CD4-positive, alpha-beta T cell treated with Interleukin-17A for 4 hours (primary cell): ENCODE measurements around the gene S100A13.
A peak's percentile ranks its signal among the peaks of the same experiment; 100 is the strongest.
"Not testable (repeated sequence)": the region's sequence is repeated elsewhere in the genome, so short reads cannot be mapped to it uniquely, and the experiment has no call there.

Experiments
- DNase-seq: peaks from one replicate; pipeline ENCODE4 v3.0.0-alpha.2; 2020; ENCODE audit warnings: mixed read lengths

S100A13 gene

DNA sequence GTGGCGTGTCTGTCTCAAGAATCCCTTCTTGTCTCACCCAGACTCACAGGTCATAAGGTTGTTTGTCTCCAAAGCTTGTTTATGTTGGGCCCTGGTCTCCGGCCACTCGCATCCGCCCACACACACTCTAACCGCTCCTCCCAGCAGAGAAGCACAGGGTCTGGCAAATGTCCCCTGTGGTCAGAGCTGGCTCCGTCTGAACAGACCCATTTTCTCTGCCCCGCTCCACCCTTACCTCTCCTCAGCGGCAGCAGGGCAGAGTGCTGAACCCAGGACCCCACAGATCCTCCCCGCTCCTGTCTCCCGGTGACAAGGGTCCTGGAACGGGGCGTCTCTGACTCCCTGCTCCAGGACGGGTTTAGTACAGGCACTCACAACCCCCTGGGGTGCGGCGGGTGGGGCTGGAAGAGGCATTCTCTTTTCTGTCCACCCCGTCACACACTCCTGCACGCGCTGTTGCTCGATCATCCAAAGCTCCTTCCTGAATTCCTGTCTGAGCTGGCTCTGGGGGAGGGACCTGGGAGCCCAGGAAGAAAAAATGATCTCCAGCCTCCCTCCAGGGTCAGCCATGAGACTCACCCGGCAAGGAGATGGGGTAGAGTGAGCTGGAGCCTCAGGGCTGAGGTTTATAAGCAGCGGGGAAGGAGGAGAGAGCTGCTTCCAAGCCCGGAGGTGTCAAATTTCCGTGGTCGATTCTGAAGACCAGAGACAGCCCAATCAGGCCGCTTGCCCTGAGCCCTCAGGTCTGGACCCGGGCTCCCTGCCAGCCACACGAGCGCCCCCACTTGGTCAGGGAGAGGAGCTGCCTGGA is at the start of gene S100A13:
Gene S100A13 (minus strand): TSS at position 602 of the 811 bp plus-strand sequence. CDS start 1,033 bp downstream, outside the sequence.
- peak; percentile 20 for DNase-seq

- DNase-seq: no peak
Measured at GRCh38 chr1:153673511-153673910, 46.2 kb upstream of the S100A13 start.

- peak; percentile 46 for DNase-seq
Measured at GRCh38 chr1:153671628-153672353, 44.5 kb upstream of the S100A13 start.

DNA sequence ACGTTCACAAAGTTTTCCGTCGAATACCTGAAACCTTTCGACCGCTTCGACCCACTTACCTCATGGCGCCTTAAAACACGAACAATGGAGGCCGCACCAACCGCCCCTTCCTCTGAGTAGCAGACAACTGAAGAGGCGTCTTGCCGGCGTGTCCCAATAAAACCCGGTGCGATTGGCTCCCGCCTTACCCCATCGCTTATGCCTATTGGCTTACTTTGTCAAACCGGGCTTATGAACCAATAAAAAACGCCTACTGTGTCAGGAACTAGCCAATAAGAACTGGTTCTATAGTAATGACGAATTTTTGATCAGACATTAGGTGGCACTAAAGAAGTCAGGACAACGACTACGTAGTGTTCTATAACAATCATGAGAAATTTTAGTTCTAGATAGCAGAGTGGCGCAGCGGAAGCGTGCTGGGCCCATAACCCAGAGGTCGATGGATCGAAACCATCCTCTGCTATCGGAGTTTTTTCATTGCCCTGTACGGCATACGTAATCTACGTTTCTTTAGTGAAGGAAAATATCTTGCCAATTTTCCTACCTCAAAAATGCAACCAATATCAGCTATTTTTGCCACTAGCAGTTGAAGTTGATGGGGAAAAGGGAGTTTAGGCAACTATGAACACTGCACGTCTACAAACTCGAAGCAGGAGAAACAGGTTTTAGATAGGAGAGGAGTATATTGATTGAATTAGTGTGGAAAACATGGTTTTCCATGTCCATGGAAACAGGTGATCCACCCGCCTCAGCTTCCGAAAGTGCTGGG is 43.7 kb upstream of the S100A13 start, which contains the start of gene ILF2:
Gene ILF2 (minus strand): TSS at position 135 of the 769 bp plus-strand sequence. CDS start 71 bp downstream, at position 64.
- peak; percentile 96 for DNase-seq

- DNase-seq: peak; percentile 27
Measured at GRCh38 chr1:153670257-153670858, 43.1 kb upstream of the S100A13 start.

GRCh38 chr1:153669606-153670005 is 42.3 kb upstream of the S100A13 start:
- DNase-seq: no peak

DNA sequence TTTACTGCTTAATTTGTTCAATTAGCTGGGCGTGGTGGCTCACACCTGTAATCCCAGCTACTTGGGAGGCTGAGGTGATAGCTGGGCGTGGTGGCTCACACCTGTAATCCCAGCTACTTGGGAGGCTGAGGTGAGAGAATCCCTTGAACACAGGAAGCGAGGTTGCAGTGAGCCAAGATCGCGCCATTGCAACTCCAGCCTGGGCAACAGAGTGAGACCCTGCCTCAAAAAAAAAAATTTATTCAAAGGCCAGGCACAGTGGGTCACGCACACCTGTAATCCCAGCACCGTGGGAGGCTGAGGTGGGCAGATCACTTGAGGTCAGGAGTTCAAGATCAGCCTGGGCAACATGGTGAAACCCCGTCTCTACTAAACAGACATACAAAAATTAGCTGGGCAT is 41.4 kb upstream of the S100A13 start:
- DNase-seq: not testable (repeated sequence)

DNA sequence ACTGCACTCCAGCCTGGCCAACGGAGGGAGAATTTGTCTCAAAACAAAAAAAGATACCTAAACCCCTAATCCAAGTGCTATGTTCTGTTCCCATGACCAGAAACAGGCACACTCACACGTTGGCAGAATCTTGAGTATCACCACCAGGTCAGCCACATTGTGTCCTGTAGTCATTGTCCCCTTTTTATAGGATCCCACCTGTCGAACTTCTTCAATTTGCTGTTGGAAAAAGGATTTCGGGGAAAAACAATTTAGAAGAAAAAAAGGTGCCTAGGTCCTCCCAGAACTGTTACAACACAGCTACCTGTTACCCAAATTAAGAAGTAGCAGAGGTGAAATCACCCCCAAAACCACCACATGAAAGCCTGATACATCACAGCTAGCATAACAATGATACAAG is 40.1 kb upstream of the S100A13 start:
- no peak for DNase-seq

DNA sequence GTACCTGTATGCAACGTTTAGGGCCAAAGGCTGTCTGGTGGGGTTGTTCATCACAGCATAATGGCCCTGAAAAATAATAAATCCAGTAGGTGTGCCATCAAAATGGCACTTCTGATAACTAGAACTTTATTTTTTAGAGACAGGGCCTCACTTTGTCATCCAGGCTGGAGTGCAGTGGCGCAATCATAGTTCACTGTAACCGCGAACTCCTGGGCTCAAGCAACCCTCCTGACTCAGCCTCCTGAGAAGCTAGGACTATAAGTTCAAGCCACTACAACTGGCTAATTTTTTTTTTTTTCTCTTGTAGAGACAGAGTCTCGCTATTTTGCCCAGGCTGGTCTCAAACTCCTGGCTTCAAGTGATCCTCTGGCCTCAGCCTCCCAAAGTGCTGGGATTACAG is 35.9 kb upstream of the S100A13 start:
- DNase-seq: no peak

DNA sequence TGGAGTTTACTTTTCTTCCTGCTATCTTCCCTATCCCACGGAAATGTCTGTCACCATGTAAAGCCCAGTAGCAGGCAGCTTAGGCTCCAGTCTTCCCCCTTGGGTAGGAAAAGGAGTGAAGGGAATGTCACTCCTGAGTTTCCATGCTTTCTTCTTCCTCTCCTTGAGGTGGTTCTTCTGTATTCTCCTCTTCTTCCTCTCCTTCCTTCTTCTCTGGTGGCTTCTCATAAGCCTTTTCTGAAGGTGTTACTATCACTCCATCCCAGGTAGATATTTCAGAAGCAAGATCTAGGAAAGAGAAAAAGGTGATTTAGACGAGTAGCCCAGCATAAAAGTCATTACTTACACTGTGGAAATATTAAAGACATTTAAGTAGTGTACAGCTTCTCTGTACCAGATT is 35.0 kb upstream of the S100A13 start:
- DNase-seq: no peak

DNA sequence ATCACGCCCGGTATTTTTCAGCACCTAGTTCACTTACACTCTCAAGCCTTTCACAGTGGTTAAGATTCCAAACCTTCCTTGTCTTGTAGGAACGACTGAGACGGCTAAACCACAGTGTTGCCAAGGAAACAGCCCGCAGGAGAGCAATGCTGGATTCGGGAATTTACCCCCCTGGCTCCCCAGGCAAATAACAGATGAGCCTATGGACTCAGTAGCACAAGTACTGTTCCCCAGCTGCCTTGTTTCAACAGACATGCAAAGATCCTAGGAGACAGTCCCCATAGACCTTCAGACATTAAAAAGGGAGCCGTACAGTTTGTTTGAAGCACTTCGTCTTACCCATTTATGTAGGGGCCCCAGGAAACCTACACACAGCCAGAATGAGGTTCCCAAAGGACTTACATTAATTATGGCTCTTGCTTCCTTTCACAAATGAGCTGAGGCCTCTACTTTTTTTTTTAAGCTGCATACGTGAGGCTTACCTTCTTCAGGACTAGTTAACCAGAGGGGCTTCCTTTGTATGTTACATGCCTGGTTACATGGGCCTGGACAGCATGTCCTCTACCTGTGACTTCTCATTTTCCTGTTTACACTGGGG is 33.9 kb upstream of the S100A13 start:
- DNase-seq: no peak

DNA sequence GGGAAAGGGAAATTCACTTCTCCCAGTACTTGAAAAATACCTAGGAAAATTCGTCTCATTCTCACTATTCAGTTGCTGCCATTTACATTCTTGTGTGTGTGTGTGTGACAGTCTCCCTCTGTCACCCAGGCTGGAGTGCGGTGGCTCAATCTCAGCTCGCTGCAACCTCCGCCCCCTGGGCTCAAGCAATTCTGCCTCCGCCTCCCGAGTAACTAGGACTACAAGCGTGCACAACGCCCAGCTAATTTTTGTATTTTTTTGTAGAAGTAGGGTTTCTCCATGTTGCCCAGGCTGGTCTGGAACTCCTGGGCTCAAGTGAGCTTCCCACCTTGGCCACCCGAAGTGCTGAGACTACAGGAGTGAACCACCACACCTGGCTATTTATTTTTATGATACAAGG is 32.4 kb upstream of the S100A13 start:
- DNase-seq: no peak

- no peak for DNase-seq
Measured at GRCh38 chr1:153659175-153659534, 31.9 kb upstream of the S100A13 start.

DNA sequence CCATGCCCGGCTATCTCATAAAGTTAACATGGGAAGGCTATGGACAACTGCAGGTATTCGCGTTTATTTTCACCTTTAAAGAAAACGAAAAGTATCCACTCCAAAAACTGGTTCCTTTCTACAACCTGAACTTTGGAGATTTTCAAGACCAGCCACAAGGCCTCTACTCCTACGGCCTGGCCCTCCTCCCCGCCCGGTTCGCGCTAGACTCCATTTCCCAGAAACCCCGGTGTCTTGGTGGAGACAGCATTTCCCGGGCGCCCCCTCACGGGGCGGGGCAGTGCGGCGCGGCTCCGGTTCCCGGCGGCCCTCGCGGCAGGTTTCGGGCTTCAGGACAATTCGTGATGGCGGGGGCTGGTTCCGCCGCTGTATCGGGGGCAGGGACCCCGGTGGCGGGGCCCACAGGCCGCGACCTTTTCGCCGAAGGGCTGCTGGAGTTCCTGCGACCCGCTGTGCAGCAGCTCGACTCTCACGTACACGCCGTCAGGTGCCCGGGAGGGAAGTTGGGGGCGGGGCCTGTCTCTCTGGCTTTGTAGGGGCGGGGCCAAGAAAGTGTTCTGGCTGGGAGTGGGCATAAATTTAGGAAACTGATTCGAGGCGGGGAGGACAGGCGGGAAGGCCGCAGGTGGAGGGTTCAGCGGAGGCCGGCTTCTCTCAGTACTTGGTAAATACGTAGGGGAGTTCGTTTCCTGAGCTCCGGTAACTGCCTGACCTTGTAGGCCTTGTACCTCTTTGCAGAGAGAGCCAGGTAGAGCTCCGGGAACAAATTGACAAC is 31.3 kb upstream of the S100A13 start, which contains the start of gene SNAPIN:
Gene SNAPIN (plus strand): TSS at position 304 of the 775 bp plus-strand sequence. CDS start 41 bp downstream, at position 345.
- DNase-seq: peak; percentile 92

DNA sequence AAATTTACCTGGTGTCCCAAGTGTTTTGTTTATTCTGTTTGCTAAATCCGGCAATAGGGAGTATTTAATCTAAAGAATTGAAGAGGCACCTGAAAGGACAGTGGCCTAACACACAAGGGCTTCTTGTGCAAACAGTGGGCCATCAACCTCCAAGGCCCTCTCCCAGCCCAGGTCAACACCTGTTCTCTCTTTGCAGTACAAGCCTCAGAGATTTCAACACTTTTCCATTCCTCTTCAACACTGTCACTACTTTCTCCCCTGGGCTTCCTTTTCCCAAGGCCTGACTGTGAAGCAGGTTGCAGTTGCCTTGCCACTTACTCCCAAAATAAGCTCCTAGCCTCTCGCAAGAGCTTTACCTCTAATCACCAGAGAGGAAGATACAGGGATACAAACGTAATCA is 28.0 kb upstream of the S100A13 start:
- no peak for DNase-seq

DNA sequence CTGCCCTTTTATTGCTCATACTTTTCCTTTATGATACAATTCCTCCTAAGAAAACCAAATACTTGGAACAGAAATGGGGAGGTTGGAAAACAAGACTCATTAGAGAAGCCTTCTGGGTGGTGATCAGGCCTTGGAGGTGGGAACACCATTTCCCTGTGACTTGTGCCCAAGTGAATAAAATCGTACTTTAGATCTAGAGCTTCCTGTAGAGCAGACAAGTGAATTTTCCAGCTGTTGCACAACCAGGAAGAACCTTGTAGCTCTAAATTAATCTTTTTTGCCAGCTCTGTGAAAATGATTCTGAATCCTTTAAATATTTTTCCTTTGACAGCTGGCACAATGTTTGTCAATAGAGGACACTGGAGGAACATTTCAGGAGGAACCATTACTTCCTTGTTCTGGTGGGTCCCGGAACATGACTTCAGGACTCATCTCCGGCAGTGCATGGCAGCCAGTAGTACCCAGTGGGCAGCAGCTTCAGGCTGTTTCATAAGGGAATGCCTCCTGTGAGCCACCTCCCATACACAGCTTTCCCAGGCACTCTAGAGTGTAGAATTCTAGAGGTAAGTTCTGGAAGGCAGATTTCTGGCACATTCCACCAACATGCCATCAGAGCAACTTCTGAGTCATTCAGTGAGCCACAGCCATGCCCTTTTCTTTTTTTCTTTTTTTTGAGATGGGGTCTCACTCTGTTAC is 25.6 kb upstream of the S100A13 start:
- DNase-seq: no peak

GRCh38 chr1:153651771-153652170 is 24.5 kb upstream of the S100A13 start:
- DNase-seq: no peak

GRCh38 chr1:153649863-153650235 is 22.5 kb upstream of the S100A13 start:
- peak; percentile 34 for DNase-seq

DNA sequence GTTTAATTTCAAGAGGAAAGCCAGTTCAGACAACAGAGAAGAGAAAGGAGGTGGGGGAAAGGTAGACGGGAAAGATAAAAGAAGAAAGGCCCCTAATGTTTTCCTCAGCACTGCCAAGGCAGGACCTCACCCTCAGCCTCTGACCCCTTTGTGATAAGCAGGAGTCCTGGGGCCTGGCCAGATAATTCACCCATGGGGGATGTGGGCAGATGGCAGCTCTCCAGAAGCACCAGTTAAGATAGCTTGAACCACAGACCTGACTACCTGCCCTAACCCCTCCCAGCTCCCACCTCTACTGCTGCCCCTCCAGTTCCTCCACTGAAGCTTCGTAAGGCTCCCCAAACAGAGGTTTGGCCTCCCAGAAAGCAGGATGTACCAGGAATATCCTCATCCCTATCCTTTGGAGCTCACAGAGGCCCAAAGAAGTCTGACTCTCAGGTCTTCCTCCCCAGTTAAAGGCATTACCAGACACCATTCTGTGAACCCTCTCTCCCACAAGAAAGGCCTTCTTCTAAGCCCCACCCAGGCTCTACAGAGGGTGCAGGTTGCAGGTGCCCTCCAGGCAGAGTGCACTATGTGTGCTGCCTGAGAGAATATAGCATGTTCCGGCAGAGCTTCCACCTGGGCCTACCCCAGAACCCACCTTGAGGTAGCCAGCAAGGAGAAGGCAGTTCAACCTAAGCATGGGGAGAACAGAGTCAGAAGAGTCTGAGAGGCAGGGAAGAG is 22.0 kb upstream of the S100A13 start:
- peak; percentile 55 for DNase-seq

GRCh38 chr1:153648000-153648643 is 20.8 kb upstream of the S100A13 start:
- DNase-seq: no peak
